Right atrium auricular region (tissue), 2 donors: ENCODE data around the gene WDR17. TPM values are rescaled to one million over a fixed set of nuclear protein-coding genes. Genes with fewer than 3 reads are reported as not detected.

Experiments used
- DNase-seq: peaks from one replicate; pipeline ENCODE4 v3.0.0-alpha.2; 2019; ENCODE audit warnings: low spot score
- H3K27ac ChIP-seq, 2 donors: fragments of 200-600 bp; sonication (generic); 1 replicate in 1 of 2; 2 replicates in 1 of 2; pipeline ENCODE4 v1.5.1; 2016 to 2019
- H3K27me3 ChIP-seq, 2 donors: fragments of 200-600 bp; sonication (generic); one replicate each; pipeline versions ENCODE4 v1.5.1 to v1.6.0; 2017 to 2019
- H3K36me3 ChIP-seq: fragments of 200-600 bp; sonication (generic); one replicate; pipeline ENCODE4 v1.5.1; 2016
- H3K4me1 ChIP-seq, 2 donors: fragments of 200-600 bp; sonication (generic); one replicate each; pipeline versions ENCODE4 v1.5.1 to v1.6.0; 2017 to 2019
- H3K4me3 ChIP-seq, 2 donors: fragments of 200-600 bp; sonication (generic); 1 replicate in 1 of 2; 2 replicates in 1 of 2; pipeline ENCODE4 v1.5.1; 2017 to 2019; ENCODE audit warnings: mild to moderate bottlenecking in 1 of 2, moderate library complexity in 1 of 2
- H3K9me3 ChIP-seq, 2 donors: fragments of 200-600 bp; sonication (generic); one replicate each; pipeline ENCODE4 v1.5.1; 2019
- total RNA-seq, 2 donors: library from RNA; depleted of rRNA; stranded (reverse); fragments of >200 nt; gene quantifications; one replicate each; pipeline ENCODE4 v1.1.0, GENCODE V29; 2016
- TF ChIP-seq, protein P1 (sequence below), 2 donors: fragments of 200-600 bp; sonication (generic); IDR thresholded peaks; one replicate each; pipeline ENCODE4 v1.5.1; 2019; ENCODE audit warnings: antibody characterized with exemption in 2 of 2

The WDR17 gene
- total RNA-seq, 2 donors from 2014 or later, result 0.63 to 1.2 TPM

DNA sequence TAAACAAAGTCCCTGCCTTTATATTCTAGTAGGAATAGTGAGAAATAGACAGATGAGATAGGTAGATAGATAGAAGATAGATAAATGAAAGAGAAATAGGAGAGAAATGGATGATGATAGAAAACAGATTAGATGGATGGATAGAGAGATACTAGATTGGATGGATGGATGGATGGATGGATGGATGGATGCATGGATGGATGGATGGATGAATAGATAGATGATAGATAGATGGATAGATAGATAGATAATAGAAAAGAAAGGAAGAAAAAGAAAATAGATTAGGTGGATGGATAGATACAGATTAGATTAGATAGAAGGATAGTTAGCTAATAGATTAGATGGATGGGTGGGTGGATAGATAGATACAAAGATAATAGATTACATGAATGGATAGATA lies 33.2 kb upstream of the WDR17 start:
- Histone ChIP-seq H3K9me3 (no peaks in the 10 kb centered on the region), H3K4me1 (no peaks in the 10 kb centered on the region)
- TF ChIP-seq, protein P1, sequence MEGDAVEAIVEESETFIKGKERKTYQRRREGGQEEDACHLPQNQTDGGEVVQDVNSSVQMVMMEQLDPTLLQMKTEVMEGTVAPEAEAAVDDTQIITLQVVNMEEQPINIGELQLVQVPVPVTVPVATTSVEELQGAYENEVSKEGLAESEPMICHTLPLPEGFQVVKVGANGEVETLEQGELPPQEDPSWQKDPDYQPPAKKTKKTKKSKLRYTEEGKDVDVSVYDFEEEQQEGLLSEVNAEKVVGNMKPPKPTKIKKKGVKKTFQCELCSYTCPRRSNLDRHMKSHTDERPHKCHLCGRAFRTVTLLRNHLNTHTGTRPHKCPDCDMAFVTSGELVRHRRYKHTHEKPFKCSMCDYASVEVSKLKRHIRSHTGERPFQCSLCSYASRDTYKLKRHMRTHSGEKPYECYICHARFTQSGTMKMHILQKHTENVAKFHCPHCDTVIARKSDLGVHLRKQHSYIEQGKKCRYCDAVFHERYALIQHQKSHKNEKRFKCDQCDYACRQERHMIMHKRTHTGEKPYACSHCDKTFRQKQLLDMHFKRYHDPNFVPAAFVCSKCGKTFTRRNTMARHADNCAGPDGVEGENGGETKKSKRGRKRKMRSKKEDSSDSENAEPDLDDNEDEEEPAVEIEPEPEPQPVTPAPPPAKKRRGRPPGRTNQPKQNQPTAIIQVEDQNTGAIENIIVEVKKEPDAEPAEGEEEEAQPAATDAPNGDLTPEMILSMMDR (IDR thresholded peaks at IDR 0.05), result no peak

DNA sequence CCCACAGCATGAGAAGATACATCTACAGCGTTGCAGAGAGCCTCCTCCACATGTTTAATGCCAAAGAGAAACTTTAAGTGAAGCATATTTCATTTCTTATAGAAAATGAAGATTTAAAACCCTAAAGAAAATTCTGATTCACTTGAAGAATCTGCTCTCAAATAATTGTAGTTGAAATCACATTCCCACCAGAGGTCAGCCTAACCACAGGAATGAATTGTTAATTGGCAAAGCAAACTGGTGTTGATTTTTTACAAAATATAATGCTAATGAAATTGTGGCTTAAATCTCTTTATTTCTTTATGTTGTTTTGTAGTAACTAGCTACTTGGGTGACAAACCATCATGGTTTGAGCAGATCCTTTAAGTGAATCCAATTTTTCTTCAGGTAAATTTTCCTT lies 31.1 kb upstream of the WDR17 start:
- no peaks in the 10 kb centered on the region for H3K36me3 ChIP-seq
- peaks cover 0 to 4% of the 10 kb centered on the region in 2 donors for H3K9me3 ChIP-seq
- H3K27me3 ChIP-seq, result no peaks in the 10 kb centered on the region
- no peak overlapping the region for H3K4me3 ChIP-seq
- no peak overlapping the region for H3K27ac ChIP-seq
- DNase-seq, result no peak
- no peaks in the 10 kb centered on the region for H3K4me1 ChIP-seq
- TF ChIP-seq, protein P1 (IDR thresholded peaks at IDR 0.05), result peak in 1 of 2 donors; percentile 57

More for the DNA sequence above, 33.2 kb upstream of the WDR17 start:
- no peak overlapping the region for H3K27ac ChIP-seq
- no peak overlapping the region for H3K4me3 ChIP-seq
- no peaks in the 10 kb centered on the region for H3K36me3 ChIP-seq
- H3K27me3 ChIP-seq, result no peaks in the 10 kb centered on the region
- DNase-seq, result no peak

DNA sequence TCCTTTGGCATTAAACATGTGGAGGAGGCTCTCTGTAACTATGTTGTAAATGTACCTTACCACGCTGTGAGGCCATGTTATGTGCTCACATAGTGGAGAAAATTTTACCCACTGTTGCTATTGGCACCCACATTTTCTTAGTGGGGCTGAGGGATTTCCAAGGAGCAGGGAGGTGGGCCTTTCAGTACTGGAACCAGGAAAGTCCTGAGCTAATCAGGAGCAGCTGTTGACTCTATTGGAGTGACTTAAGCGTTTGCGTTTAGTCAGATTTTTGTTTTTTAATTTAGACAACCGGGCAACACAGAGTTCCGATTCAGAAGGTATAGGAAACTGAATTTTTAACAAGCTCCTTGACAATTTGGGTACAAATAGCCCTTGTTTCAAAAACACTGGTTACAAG lies 30.7 kb upstream of the WDR17 start:
- Histone ChIP-seq H3K4me3 (no peak overlapping the region), H3K27me3 (no peaks in the 10 kb centered on the region), H3K4me1 (no peaks in the 10 kb centered on the region), H3K9me3 (peaks cover 0 to 4% of the 10 kb centered on the region in 2 donors), H3K36me3 (no peaks in the 10 kb centered on the region), H3K27ac (no peak overlapping the region)
- no peak for DNase-seq
- TF ChIP-seq, protein P1 (IDR thresholded peaks at IDR 0.05), result no peak

DNA sequence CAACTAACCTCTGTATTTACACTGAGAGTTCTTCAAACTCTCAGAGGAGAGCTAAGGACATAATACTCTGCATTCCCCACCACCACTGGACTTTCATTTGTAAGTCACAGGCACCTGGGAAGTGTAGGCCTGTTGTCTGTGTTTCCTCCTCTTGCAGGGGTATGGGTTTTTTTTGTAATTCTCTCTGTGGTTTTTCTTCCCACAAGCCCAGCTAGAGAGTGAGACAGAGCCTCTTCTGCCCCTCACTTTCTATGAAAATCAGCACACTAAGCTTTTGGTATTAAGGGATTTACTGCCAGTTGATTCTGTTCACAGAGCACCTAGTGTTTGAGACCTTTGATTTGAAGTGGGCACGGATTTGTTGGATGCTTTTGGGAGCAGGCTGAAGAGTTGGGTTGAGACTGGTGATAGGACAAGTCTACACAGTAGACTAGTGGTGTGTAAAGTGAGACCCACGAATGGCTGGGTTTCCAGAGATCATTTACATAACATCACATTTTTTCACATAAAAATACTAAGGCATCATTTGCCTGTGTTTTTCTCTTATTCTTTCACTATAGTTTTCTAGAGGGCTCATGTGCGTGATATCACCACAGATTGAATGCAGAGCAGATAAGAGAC lies 28.9 kb upstream of the WDR17 start:
- TF ChIP-seq, protein P1 (IDR thresholded peaks at IDR 0.05), result no peak
- H3K27me3 ChIP-seq, result no peaks in the 10 kb centered on the region
- H3K36me3 ChIP-seq, result no peaks in the 10 kb centered on the region
- no peak overlapping the region for H3K4me3 ChIP-seq
- no peak for DNase-seq
- H3K9me3 ChIP-seq, result peaks cover 0 to 4% of the 10 kb centered on the region in 2 donors
- H3K4me1 ChIP-seq, result no peaks in the 10 kb centered on the region
- H3K27ac ChIP-seq, result no peak overlapping the region

DNA sequence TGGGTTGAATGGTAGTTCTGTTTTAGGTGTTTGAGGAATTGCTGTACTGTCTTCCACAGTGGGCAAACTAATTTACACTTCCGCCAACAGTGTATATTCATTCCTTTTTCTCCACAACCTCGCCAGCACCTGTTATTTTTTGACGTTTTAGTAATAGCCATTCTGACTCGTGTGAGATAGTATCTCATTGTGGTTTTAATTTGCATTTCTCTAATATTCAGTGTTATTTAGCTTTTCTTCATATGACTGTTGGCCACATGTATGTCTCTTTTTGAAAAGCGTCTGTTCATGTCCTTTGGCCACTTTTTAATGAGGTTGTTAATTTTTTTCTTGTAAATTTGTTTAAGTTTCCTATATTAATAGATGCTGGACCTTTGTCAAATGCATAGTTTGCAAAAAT lies 26.9 kb upstream of the WDR17 start:
- no peak for DNase-seq
- TF ChIP-seq, protein P1 (IDR thresholded peaks at IDR 0.05), result no peak
- H3K4me3 ChIP-seq, result no peak overlapping the region
- H3K27ac ChIP-seq, result no peak overlapping the region
- no peaks in the 10 kb centered on the region for H3K36me3 ChIP-seq
- peaks cover 0 to 4% of the 10 kb centered on the region in 2 donors for H3K9me3 ChIP-seq
- no peaks in the 10 kb centered on the region for H3K27me3 ChIP-seq
- H3K4me1 ChIP-seq, result no peaks in the 10 kb centered on the region

DNA sequence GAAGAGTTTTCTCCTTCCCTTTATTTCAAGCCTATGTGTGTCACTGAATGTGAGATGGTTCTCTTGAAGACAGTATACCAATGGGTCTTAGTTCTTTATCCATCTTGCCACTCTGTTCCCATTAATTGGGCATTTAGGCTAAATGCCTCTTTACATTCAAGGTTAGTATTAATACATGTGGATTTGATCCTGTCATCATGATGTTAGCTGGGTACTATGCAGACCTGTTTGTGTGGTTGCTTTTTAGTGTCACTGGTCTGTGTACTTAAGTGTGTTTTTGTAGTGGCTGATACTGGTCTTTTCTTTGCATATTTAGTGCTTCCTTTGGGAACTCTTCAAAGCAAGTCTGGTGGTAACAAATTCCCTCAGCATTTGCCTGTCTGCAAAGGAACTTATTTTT lies 23.4 kb upstream of the WDR17 start:
- TF ChIP-seq, protein P1 (IDR thresholded peaks at IDR 0.05), result no peak
- no peak for DNase-seq
- Histone ChIP-seq H3K9me3 (peaks cover 0 to 4% of the 10 kb centered on the region in 2 donors), H3K27me3 (no peaks in the 10 kb centered on the region), H3K36me3 (no peaks in the 10 kb centered on the region), H3K4me3 (no peak overlapping the region), H3K27ac (no peak overlapping the region), H3K4me1 (no peaks in the 10 kb centered on the region)
